GM19452 (cell line): ENCODE results near the gene CNGA1.
A peak's percentile ranks its signal among the peaks of the same experiment; 100 is the strongest.
"Not testable (repeated sequence)": the region's sequence is repeated elsewhere in the genome, so short reads cannot be mapped to it uniquely, and the experiment has no call there.

Experiments
- ATAC-seq: cut with Tn5 transposase; IDR thresholded peaks from one replicate; pipeline ENCODE4 v1.9.1; 2021; ENCODE audit not compliant: unreplicated experiment

The CNGA1 gene

DNA sequence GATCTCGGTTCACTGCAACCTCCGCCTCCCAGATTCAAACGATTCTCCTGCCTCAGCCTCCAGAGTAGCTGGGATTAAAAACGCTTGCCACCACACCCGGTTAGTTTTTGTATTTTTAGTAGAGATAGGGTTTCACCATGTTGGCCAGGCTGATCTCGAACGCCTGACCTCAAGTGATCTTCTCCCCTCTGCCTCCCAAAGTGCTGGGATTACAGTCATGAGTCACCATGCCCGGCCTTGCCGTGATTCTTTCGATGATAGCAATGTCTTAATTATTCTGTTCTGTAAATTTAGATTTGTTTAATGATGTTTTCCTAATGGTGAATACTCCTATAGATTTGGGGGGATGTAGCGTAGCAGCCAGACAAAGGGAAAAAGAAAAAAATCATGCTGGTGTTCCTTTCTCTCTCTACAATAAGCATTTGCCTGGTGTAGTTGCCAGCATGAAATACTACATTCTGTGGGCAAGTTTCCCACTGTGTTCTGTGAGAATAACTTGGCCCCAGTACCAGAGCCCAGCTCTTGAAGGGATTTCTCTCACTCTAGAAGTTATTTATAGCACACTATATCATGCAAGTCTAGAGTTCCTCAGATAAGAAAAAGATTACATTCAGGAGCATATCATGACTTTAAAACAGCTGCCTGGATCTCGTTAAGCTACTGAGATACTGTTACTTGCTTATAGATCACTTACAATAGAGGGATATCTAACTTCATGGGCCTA is 15.5 kb upstream of the CNGA1 start:
- no peak for ATAC-seq

DNA sequence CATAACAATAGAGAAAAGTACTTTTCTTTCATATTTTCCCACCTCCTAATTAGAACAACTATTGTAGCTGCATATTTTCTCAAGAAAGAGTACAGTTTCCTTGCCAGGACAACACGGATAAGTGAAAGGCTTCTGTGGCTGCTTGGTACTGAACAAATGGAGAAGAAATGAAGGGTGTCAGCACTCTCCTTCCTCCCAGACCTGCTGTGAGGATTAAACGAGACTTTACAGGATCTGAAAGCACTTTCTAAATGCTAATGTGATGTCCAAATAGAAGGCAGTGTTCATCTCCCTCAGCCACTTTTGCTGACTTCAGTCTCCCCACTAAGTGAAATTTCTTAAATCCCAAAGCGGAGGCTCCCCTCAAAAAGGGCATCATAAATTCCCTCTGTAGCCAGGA is 14.0 kb upstream of the CNGA1 start:
- ATAC-seq: no peak

DNA sequence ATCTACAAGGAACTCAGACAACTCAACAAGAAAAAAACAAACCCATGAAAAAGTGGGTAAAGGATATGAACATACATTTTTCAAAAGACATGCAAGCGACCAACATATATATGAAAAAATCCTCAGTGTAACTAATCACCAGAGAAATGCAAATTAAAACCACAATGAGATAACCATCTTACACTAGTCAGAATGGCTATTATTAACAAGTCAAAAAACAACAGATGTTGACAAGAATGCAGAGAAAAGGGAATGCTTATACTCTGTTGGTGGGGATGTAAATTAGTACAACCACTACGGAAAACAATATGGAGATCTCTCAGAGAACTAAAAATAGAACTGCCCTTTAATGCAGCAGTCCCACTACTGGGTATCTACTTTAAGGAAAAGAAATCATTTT is 12.2 kb upstream of the CNGA1 start:
- ATAC-seq: no peak

DNA sequence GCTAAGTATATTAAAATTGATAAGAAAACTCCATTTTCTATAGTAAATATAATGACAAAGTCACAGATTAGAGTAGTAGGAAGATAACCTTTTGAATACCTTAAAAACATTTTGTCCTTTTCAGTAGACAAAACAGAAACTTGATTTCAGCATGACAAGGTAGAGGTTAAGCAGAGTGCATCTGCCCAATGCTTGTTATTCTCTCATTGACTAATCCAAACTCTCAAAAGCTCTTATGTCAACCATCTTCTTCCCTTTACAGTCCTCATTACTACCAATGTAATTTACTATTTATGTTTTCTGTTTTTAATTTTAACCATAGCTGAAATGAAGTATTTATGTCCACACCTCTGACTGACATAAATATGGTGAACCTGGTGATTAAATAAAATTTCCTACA is 11.2 kb upstream of the CNGA1 start:
- peak; percentile 64 for ATAC-seq

DNA sequence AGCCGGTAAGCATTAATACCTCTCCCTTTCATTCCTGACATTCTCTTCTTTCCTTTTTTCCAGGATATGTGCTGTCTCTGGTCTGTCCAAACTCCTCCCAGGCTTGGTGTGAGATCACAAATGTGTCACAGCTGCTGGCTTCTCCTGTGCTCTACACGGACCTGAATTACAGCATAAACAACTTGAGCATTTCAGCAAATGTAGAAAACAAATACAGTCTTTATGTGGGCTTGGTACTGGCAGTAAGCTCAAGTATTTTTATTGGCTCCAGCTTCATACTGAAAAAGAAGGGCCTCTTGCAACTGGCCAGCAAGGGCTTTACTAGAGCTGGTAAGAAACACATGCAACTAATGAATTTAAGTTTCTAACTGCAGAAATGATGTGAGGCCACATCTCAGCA is 8.5 kb upstream of the CNGA1 start:
- ATAC-seq: no peak

DNA sequence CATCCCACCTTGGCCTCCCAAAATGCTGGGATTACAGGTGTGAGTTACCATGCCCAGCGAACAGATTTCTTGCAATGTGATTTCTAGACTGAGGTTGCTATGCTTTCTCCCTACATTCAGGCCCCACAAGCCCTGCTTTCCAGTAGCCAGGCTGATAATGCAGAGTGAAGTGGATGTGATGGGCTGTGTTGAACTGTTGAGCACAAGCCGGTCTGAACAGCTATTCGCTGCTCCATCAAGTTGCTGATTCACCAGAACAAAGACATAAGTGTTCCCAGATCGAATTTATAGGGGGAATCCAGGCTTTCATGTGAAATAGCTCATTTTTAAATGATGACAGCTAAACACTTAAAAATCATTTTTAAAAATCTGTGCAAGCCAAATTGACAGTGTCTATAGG is 8.0 kb upstream of the CNGA1 start:
- no peak for ATAC-seq

DNA sequence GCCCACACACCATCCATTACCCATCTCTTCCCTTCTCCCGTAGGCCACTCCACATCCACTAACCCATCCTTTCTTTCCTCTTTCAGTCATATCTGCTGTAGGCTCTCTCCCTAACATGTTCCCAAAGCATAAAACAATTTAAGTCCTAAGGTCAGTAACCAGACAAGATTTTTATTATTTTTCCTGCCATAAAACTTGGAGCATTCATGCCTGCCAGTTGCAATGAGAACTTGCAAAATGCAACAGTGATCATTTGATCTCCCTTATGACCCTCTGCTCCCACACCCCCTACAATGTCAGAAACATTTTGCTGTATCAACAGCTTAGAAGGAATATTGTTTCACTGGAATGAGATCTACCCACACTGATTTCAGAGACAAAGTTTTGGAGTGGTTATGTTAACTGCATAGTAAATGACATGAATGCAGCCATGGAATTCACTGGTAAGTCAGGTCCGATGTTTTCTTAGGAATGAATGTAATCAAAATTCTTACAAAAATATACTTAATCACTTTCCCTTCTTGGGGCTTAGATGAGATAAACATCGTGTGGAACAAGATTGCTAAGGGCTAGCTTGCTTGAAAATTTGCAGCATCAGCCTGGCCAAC is 5.8 kb upstream of the CNGA1 start:
- ATAC-seq: no peak

DNA sequence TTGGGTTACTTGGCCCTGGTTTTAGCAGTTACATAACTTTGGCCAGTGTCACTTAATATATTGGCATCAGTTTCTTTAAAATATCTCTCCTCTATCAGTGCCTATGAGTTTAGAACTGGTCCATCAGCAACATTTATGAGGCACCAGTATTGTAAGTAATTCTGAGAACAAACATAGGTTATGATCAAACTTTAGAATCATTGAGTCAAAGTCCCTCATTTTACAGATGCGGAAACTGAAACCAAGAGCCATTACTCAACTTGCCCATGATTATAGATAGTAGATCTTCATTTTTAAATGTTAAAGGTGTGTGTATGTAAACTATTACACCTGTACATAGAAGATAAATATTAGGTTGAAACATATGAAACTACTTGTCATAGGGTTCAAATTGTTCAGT is 4.6 kb upstream of the CNGA1 start:
- ATAC-seq: no peak

DNA sequence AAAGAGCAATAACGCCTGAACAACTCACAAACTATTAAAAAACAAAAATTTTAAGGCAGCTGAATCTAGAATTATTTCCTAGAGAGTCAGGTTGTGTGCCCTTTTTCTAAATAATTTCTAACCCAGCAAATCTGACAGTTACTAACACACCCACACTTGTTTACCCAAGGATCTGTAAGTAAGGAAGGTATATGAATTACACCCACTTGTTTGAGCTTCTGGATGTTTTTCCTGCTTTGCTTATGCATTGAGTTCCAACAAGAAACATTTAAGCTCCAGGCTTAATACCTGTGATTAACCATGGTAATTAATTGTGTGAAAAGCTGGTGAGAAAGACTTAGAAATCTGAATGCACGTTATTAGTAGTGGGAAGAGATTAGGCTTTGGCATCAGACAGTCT is 1.6 kb upstream of the CNGA1 start:
- no peak for ATAC-seq

DNA sequence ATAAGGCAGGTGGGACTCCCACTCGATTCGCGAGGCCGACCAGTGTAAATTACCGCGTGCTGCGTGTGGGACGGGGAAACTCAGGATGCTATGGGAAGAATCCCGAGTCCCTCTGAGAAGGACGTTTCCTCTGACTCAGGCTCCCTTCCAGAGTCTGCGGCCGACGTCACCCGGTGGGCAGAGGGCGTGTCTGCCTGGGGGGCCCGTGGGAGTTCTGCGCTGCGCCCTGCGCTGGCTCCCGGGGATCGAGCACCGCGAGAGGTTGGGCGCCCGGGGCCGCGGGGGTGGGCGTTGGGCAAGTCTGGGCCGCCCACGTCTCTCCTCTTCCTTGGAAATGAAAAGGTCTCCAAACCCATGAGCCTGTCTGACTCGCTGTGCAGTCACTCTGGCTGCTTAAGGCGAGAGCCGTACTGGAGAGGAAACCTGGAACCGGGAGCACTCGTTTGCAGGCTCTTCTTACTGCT is 659 bp upstream of the CNGA1 start:
- no peak for ATAC-seq

DNA sequence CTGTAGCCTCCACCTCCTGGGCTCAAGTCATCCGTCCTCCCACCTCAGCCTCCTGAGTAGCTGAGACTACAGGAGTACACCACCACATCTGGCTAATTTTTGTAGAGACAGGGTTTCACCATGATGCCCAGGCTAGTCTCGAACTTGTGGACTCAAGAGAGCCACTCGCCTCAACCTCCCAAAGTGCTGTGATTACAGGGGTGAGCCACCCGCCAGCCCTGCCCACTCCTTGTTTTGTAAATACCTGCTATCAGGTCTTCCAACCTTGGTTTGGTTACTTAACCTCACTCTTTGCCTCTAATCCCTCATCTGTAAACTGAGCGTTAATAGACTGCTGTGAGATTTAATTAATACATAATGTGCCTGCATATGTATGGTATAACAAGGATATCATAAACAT is 803 bp downstream of the CNGA1 start:
- no peak for ATAC-seq

DNA sequence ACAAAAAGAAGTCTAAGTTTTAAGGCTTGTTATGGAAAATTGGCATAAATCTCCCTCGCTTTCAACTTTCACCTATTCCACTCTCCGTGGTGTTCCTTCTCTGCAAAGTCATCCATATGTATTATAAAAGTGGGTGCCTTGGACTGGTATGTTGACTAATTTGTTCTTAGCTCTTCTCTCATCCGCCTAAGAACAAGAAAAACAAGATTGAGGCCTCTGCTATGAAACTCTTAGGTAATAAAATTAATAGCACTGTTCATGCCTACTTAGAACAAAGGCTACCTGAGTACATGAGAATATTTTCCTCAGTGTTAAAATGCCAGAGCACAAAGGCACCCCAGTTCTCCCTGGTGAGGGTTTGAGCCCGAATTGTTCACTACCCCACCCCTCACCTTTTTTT is 1.3 kb downstream of the CNGA1 start:
- ATAC-seq: no peak

DNA sequence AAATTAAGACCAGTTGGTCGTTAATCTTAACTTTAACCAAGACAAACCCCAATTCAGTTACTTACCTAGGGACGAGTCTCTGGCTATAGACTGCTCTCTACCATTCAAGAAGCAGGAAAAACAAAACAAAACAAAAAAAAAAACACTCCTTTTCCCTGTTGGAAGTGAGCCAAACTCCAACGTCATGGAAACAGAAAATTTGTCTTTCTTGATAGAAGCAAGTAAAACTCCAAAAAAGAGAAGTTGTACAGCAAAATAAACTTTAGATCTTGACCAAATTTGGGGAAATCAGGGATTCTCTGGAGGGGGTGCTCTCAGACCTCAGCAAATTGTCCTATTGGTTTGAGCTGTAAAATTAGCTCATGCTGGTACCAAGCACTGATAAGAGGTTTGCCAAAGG is 3.7 kb downstream of the CNGA1 start:
- no peak for ATAC-seq

DNA sequence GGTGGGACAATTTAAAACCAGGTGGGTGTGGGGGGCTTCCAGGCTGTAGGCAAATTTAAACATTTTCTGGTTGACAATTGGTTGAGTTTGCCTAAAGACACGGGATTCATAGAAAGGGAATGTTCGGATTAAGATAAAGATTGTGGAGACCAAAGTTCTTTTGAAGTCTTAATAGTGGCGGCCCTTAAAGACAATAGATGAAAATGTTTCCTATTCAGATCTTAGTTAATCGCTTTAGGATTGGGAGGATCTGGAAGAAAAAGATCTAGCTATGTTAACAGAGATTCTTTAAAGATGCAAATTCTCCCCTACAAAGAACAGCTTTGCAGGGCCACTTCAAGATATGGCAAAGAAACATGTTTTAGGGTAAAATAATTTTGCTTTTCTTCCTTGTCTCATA is 4.8 kb downstream of the CNGA1 start:
- no peak for ATAC-seq

DNA sequence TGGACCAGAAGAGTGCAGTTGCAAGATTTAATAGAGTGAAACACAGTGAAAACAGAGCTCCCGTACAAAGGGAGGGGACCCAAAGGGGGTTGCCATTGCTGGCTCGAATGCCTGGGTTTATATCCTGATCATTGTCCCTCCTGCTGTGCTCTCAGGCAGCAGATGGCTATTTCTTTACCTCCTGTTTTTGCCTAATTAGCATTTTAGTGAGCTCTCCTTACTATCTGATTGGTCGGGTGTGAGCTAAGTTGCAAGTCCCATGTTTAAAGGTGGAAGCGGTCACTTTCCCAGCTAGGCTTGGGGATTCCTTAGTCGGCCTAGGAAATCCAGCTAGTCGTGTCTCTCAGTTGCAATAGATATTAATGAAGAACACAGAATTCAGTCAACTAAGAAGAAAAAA is 5.6 kb downstream of the CNGA1 start:
- ATAC-seq: not testable (repeated sequence)

DNA sequence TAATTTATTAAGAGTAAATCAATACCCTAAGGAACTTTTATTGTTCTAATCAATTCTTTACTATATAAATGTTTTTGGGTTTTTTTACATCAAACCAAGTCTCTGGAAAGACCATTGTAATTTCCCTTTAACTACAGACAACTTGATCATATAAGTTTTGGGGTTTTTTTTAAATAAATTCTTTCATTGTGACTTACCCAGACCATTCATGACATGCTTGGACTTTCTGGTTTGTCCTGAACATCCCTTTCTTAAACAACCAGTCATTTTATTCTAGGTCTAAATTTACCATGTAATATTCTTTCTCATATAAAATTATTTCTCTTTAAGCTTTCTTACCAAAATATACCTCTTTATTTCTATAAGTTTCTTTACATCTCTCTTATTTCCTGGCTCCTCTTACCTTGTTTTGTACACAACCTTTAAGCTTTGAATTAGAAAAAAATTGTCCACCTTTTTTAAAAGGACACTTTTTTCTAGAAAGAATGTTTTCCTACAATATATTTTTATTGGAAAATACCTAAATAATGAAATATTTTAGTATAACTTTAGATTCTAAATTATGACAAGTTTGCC is 8.4 kb downstream of the CNGA1 start:
- no peak for ATAC-seq

DNA sequence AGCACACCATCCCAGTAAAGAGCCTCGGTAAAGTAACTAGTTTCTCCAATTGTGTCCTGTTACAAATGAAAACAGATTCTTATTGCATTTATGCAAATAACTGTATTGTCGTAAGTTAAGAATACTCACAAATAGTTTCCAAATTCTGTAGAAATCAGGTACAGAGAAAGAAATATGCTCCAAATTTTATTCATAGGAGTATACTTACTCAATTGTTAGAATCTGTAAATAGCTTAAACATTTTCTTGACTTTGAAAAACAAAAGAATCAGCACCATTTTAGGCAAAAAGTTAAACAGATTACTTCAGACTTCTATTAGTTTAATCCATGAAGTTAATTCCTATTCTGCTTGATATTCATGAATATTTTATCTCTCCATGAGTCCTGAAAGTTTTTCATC is 10.7 kb downstream of the CNGA1 start:
- no peak for ATAC-seq

DNA sequence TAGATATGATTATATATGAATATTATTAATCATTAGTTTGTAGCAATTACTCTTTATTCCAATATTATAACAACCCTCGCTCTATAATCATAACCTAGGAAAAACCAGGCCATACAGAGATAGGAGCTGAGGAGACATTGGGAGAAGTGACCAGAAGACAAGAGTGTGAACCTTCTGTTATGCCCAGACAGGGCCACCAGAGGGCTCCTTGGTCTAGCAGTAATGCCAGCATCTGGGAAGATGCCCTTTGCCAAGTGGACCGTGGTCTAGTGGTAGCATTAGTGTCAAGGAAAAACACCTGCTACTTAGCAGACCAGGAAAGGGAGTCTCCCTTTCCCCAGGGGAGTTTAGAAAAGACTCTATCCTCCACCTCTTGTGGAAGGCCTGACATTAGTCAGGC is 12.9 kb downstream of the CNGA1 start:
- ATAC-seq: not testable (repeated sequence)

DNA sequence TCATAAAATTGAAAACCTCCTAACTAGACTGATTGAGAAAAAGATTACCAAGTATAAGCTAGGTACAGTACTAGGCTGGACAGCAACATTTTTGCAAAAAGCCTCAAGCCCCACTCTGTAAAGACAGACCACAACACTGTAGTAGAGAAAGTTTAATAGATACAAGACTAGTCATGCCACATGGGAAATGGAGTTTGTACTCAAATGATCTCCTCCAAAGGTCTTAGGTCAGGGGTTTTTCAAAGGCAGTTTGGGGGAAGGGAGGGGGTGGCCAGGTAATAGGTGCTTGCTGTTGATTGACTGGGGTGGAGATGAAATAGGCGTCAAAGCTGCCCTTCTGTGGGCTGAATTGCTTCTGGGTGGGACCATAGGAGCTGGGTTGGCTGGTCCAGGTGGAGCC is 14.2 kb downstream of the CNGA1 start:
- no peak for ATAC-seq

DNA sequence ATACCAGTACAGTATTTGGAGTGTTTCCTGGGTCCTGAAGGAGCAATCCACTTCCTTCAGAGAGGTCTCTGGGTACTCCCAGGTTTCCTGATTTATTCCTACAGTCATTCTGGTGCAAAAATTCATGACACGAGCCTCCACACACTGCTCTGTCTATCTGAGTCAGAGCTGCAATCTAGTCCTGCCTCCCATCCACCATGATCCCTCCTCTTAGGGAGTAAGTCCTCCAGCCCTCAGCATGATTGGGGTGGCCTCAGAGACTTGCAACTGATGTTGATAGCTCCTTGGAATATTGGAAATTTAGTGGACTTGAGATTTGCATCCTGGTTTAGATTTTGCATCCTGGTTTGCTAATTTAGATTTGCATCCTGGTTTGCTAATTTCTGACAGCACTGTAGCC is 20.5 kb downstream of the CNGA1 start:
- ATAC-seq: no peak

DNA sequence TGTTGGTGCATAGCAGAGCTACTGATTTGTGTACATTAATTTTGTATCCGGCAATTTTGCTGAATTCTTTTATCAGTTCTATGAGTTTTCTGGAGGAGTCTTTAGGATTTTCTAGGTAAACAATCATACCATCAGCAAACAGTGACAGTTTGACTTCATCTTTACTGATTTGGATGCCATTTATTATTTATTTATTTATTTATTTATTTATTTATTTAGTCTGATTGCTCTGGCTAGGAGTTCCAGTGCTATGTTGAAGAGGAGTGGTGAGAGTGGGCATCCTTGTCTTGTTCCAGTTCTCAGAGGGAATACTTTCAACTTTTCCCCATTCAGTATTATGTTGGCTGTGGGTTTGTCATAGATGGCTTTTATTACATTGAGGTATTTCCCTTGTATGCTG is 24.0 kb downstream of the CNGA1 start:
- ATAC-seq: not testable (repeated sequence)

DNA sequence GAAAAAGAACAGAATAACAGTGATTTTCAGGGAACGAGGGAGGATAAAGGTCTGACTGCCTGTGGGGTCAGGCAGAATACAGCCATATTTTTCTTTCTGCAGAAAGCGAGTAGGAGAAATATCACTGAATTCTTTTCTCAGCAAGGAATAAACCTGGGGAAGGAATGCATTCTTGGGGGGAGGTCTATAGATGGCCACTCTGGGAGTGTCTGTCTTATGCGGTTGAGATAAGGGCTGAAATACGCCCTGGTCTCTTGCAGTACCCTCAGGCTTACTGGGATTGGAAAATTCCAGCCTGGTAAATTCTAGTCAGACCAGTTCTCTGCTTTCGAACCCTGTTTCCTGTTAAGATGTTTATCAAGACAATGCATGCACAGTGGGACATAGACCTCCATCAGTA is 26.3 kb downstream of the CNGA1 start:
- no peak for ATAC-seq

DNA sequence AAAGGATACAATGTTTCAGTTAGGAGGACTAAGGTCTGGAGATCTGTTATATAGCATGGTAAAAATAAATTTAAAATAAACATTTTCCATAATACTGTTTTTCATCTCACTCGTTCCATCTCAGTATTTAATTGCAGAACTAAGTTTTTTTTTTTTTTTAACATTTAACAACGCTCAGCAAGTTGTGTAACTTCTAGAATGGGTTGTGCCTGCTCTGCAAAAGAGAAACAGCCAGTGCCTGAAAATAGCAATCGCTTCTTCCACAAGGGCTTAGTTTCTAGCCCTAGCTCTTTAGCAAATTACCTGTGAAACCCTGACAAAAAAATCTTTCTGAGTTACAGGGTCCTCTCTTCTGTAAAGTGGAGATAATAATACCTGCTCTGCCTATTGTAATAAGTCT is 41.9 kb downstream of the CNGA1 start:
- no peak for ATAC-seq
